H1 (cell line): ENCODE data around the gene MCM3AP.

Source experiments
- BCL11A ChIP-seq, 2 experiments: IDR thresholded peaks; one replicate each; pipeline ENCODE4 v1.6.1; 2011; ENCODE audit warnings: low read depth in 2 of 2, low read length in 2 of 2, mild to moderate bottlenecking in 2 of 2
- EP300 ChIP-seq, 2 experiments: IDR thresholded peaks; 1 replicate in 1 of 2; 2 replicates in 1 of 2; pipeline ENCODE4 v1.6.1; 2011 to 2012; ENCODE audit warnings: low read depth in 2 of 2, low read length in 2 of 2, mild to moderate bottlenecking in 2 of 2, borderline replicate concordance in 1 of 2, inconsistent platforms in 1 of 2, moderate library complexity in 1 of 2
- POLR2A ChIP-seq, 2 experiments: IDR thresholded peaks; 1 replicate in 1 of 2; 2 replicates in 1 of 2; pipeline ENCODE4 v1.6.1; 2011; ENCODE audit warnings: low read depth in 2 of 2, low read length in 2 of 2, mild to moderate bottlenecking in 2 of 2; ENCODE audit errors: control extremely low read depth in 1 of 2
- TAF1 ChIP-seq: IDR thresholded peaks from 2 replicates; pipeline ENCODE4 v1.6.1; 2011; ENCODE audit warnings: mild to moderate bottlenecking, low read depth, low read length
- TF ChIP-seq, protein P1 (sequence below), 3 experiments: IDR thresholded peaks; 1 replicate in 2 of 3; 2 replicates in 1 of 3; pipeline versions ENCODE4 v1.5.1 to v1.6.1; 2011; ENCODE audit warnings: low read length in 3 of 3, mild to moderate bottlenecking in 3 of 3, inconsistent platforms in 2 of 3, low read depth in 1 of 3, moderate library complexity in 1 of 3; ENCODE audit not compliant: insufficient read depth in 1 of 3; ENCODE audit errors: control extremely low read depth in 1 of 3
- TF ChIP-seq, protein P2 (sequence below): IDR thresholded peaks from 2 replicates; pipeline ENCODE4 v1.6.1; 2011; ENCODE audit warnings: low read depth, mild to moderate bottlenecking, low read length; ENCODE audit not compliant: insufficient read depth

DNA sequence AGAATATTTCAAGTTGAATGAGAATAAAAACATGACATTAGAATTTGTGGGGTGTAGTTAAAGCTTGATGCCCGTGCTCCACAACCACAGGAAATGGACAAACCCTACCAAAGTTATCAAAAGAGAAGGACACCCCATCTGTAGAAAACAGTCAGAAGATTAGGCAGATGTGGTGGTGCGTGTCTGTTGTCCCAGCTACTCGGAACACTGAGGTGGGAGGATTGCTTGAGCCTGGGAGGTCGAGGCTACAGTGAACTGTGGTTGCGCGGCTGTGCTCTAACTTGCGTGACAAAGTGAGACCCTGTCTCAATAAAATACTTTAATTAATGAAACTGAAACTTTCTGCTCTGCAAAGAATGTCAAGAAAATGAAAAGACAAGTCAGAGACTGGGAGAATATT is 99.7 kb downstream of the MCM3AP start:
- TF ChIP-seq BCL11A (IDR thresholded peaks at IDR 0.05; ENCODE audit: low read depth in 2 of 2, low read length in 2 of 2) (no peak), TAF1 (no peak), POLR2A (IDR thresholded peaks at IDR 0.05; ENCODE audit: control extremely low read depth in 1 of 2, low read depth in 2 of 2, low read length in 2 of 2) (no peak), EP300 (IDR thresholded peaks at IDR 0.05; ENCODE audit: borderline replicate concordance in 1 of 2, low read depth in 2 of 2, low read length in 2 of 2) (no peak)
- TF ChIP-seq, protein P1, sequence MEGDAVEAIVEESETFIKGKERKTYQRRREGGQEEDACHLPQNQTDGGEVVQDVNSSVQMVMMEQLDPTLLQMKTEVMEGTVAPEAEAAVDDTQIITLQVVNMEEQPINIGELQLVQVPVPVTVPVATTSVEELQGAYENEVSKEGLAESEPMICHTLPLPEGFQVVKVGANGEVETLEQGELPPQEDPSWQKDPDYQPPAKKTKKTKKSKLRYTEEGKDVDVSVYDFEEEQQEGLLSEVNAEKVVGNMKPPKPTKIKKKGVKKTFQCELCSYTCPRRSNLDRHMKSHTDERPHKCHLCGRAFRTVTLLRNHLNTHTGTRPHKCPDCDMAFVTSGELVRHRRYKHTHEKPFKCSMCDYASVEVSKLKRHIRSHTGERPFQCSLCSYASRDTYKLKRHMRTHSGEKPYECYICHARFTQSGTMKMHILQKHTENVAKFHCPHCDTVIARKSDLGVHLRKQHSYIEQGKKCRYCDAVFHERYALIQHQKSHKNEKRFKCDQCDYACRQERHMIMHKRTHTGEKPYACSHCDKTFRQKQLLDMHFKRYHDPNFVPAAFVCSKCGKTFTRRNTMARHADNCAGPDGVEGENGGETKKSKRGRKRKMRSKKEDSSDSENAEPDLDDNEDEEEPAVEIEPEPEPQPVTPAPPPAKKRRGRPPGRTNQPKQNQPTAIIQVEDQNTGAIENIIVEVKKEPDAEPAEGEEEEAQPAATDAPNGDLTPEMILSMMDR (IDR thresholded peaks at IDR 0.05; ENCODE audit: control extremely low read depth in 1 of 3, insufficient read depth in 1 of 3, low read depth in 1 of 3, low read length in 3 of 3) = no peak
- TF ChIP-seq, protein P2, sequence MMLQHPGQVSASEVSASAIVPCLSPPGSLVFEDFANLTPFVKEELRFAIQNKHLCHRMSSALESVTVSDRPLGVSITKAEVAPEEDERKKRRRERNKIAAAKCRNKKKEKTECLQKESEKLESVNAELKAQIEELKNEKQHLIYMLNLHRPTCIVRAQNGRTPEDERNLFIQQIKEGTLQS = no peak
